GOT3 (cell line): ENCODE data around the gene PIM1.

Source experiments
- DNase-seq: peaks from one replicate; lab custom pipeline; 2025; ENCODE audit warnings: mixed read lengths; lab: John Stamatoyannopoulos, UW

Gene PIM1

DNA sequence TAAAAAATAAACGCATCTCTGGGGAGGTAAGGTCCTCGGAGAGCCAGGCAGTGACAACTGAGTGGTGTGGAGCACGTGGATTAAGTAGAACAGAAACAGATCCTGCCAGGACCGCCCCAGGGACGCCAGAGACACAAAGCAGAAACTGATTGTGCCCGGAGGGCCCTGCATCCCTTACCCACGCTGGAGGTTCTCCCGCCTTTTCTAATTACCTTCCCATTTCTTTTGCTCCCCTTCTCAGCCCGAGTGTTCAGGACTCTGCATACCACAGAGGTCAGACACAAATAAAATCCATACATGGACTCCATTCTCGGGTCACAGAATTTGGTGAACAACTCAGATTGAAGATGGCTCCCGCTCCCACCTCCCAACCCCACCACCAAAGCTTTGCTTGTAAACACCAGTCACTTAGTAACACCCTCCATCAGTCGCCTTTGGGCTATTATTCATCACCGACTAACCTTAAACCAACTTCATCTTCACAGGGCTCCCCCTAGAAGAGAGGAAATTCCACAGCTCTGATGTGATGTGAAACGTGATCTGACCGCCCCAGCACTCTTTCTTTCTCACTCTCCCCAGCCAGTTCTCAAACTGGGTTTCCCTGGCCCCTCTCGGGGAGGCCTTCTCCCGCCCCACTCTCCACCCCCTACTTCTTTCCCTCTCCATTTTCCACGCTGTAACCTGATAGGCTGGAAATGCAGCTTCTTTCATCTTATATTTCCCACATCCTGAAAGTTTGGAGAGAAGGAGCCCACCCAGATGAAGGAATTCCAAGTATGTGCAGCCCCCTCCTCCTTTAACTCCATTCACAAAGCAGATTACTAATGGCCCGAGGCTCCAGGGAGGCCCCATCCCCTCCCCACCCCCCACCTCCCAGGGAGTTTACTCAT lies 32.5 kb upstream of the PIM1 start:
- no peak for DNase-seq

DNA sequence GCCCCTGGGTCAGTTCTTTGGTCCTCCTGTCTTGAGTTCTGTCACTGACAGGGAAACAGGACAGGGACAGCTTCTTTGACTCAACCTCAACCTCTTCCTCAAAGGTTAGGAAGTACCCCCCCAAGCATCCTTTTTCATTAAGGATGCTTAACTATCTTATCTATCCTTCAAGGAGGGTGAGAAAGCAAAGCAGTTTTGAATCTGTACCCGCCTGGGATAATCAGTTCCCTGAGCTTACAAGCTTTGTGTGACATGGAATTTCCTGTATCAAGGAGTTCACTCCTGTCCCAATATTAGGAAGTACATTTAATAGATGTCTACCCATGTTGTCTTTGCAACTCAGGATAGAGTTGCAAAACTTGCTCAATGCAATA lies 31.1 kb upstream of the PIM1 start:
- DNase-seq, result no peak

DNA sequence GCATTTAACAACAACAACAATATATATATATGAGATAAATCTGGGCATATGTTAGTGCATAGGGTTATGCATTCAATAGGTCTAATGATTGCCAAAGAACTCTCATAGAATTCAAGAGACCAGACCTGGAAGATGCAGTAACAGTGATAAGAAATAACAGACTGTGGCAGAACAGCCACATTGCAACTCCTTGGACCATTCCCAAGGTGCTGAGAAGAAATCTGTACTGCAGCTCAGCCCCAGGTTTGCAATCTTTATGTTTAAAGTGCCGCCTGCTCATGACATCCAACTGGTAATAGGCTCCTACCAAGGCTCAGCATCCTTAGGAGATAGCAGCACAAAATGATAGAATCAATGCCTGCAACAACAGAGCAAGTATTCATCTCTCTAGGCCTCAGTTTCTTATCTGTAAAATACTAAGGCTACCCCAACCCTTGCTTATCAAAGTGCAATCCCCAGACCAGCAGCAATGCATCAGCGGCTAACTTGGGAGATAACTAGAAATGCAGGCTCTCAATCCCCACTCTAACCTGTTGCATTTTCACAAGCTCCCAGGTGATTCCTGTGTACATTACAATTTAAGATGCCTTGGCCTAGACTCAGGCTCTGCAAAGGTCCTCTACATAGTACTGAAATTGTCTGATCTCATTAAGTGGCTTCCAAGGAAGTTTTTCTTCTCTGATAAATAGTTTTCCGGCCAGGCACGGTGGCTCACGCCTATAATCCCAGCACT lies 30.6 kb upstream of the PIM1 start:
- DNase-seq, result no peak

DNA sequence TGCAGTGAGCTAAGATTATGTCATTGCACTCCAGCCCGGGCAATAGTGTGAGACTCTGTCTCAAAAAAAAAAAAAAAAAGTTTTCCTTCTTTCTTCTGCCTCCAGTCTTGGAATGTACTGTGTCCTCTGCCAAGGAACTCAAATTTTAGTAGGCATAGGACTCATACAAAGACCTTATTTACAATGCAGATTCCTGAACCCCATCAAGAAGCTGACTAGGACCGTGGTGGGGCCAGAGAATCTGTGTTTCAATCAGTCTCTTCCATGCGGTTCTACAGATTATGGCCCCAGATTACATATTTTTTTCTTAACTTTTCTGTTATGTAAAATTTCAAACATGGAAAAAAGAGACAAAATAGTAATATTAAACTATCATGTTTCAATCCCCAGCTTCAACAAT lies 29.8 kb upstream of the PIM1 start:
- DNase-seq, result no peak

DNA sequence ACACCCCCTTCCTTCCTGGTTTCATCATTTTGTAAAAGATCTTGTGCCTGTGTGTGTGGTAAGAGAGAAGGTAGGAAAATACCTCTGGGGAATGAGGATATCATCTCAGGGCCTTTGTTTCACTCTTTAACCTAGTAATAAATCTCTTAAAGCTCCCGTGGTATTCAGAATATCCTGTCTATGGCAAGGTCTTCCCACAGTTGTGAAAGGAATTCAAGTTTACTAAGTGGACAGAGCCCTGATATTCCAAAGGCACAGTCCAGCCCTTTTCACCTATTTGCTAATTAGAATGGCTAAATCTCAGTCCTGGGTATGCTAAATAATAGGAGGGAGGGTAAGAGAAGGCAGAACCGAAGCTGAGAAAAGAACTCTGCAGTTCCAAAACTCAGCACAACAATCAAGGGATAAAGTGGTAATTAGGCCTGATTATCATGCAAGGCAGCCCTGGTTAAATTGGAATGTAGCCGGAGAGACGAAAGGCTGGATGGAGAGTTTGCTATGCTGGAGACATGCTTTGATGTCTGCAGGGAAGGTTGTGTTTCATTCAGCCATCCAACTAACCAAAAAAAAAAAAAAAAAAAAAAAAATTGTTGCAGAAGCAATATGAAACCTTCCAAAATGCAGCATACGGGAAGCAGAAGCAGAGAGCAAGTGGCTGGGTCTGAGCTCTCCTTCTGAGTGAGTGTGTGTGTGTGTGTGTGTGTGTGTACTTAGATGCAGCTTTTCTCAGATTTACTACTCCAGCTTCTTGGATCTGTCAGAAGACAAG lies 28.5 kb upstream of the PIM1 start:
- no peak for DNase-seq

DNA sequence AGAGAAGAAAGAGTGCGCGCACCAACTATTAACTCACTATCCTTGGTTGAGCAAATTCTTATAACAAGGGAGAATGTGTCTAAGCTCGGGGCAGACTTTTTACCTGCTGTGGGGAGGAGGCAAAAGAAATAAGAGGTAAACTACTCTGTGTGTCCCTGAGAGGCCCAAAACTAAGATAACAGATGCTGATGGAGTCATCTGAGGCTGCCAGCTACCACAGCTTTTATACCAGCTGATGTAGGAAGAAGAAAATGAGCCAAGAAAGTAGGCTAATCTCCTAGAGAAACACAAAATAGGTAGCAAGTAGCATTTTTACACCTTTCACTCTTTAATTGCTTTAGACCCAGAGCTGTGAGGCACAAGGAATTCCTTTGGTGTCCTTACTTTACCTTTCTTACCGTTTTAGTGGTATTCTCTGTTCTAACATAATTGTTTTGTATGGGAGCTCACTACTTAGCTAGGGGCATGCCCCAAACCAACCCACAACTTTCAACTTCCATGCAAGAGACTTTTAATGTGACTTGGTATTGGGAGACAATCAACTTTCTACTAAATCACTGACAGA lies 27.8 kb upstream of the PIM1 start:
- DNase-seq, result no peak

DNA sequence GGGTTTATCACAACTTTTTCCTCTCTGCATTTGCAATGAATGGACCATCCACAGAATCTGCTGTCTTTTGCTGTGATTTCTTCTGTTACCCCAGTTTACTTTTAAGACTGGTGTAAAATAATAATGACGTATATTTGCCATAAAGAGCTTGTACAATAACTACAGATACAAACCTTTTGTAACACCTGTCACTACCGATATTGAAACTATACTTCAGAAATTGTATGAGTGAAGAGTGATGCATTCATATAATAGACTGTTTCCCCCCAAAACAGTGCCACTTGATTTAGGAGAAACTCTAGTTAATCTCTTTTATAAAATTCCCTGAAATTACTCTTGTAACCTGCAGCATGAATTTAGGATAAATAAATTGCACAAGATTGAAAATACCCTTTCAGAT lies 26.4 kb upstream of the PIM1 start:
- no peak for DNase-seq

DNA sequence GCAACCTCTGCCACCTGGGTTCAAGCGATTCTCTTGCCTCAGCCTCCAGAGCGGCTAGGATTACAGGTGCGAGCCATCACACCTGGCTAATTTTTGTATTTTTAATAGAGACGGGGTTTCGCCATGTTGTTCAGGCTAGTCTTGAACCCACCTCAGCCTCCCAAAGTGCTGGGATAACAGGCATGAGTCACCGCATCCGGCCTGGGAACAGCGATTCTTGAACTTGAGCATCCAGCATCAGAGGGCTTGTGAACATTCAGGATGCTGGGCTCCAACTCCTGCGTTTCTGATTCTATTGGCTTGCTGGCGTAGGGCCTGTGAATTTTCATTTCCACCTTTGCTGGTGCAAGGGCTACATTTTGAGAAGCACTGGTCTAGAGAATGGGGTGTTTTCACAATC lies 24.5 kb upstream of the PIM1 start:
- no peak for DNase-seq

DNA sequence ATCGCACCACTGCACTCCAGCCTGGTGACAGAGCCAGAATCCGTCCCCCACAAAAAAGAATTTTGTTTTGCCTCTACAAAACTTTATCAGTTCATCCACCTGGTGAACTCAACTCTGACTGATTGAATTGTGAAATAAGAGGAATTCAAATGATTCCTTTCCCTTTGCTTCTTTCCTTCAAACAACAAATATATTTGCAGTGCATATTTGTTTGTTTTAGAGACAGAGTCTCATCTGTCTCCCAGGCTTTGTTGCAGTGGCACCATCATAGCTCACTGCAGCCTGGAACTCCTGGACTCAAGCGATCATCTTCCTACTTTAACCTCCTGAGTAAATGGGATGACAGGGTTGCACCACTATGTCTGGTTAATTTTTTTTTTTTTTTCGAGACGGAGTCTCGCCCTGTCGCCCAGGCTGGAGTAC lies 23.2 kb upstream of the PIM1 start:
- no peak for DNase-seq

DNA sequence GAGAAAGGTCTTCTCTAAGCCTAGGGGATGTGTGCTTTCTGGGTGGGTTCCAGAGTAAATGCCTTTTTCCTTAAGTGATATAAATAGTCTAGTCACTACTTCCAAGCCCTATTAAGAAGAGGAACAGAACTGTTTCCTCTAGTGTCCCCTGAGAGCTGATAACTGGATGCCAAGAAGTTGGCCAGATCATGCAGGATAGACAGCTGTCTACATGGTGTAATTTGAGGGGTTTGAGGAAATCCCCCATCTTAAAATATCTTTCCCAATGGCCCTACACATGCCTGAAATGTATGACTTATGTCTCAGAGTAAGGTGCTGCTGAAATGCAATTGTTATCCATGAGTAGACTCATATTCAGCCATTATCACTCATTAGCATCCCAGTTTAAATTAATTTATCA lies 20.2 kb upstream of the PIM1 start:
- no peak for DNase-seq

DNA sequence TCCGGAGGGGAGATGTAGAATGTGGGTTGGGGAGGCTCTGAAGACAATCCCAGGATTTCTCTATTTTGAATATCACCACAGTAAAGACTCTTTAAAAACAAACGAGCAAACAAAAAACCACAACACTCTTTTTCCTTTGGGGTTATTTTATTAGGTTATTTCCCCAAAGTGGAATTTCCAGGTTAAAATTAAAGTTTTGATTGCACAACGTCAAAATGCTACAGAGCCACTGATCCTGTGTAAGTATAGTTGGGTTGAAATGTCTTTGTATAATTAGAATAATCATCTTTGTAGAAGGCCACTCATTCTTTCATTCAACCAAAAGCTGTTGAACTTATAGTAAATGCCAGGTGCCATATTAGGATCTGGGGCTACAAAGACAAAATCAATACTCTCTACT lies 19.6 kb upstream of the PIM1 start:
- DNase-seq, result no peak

DNA sequence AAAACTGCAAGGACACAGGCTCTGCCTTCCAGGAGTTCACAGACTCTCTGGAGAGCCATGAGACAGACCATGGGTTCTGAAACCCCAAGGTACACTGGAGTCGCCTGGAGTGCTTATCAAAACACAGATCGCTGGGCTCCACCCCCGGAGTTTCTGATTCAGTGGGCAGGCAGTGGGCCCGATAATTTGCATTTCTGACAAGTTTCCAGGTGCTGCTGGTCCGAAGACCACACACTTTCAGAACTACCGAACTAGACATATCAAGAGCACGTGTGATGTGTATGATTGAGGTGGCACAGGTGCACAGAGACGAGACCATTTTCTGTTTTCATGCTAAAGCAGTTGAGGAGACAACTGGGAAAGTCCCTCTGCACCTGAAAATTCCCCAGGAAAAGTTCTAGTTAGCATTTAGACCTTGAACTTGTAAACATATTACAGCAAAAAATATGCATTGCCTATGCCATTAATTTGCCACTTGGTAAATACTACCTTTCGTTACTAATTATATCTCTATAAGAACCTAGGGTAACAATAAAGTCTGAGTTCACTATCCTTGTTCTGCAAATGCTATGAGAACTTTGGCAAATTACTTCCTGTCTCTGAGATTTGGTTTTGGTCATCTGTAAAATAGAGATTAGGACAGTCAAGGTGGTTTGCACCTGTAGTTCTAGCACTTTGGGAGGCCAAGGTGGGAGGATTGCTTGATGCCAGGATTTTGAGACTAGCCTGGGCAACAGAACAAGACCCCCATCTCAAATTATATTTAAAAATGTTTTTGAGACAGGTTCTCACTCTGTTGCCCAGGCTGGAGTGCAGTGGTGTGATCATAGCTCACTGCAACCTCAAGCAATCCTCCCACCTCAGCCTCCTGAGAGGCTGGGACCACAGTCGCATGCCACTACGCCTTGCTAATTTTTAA lies 14.3 kb upstream of the PIM1 start:
- no peak for DNase-seq

DNA sequence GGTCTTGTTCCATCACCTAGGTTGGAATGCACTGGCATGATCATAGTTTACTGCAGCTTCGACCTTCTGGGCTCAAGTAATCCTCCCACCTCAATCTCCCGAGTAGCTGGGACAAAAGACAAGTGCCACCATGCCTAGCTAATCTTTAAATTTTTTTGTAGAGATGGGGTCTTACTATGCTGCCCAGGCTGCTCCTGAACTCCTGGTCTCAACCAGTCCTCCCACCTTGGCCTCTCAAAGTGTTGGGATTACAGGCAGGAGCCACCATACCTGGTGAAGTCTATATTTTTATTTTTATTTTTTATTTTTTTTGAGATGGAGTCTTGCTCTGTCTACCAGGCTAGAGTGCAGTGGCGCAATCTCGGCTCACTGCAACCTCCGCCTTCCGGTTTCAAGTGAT lies 11.4 kb upstream of the PIM1 start:
- no peak for DNase-seq

DNA sequence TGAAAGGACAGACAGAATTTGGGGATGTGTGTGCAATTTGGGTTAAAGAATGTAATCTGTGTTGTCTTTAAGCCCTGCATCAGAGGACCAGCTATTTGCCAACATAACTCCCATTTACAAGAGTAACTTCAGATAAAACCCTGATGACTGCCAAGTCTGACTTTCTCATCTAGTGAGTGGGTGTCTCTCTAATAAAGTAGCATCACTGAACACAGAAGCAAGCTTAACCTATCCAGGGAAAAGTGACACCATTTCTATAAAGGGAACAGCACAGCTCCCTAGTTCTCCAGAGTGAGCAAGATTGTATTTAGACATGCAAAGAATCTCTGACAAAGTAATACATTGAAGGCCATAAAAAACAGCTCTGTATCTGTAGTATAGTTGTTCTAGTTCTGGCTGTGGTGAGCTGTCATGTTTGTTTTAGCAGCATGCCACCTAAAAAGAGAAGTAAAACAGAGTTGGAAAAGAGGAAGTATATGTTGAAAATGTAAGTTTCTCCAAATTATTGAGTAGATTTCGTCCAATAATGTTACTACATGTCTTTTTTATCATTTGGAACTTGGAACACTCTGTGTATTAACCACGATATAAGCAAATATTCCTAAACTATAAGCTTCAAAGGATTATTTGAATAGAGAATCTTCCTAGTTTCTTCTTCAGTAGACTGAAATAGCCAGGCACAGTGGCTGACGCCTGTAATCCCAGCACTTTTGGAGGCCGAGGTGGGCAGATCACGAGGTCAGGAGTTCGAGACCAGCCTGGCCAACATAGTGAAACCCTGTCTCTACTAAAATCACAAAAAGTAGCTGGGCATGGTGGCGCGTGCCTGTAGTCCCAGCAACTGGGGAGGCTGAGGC lies 8.8 kb upstream of the PIM1 start:
- no peak for DNase-seq

DNA sequence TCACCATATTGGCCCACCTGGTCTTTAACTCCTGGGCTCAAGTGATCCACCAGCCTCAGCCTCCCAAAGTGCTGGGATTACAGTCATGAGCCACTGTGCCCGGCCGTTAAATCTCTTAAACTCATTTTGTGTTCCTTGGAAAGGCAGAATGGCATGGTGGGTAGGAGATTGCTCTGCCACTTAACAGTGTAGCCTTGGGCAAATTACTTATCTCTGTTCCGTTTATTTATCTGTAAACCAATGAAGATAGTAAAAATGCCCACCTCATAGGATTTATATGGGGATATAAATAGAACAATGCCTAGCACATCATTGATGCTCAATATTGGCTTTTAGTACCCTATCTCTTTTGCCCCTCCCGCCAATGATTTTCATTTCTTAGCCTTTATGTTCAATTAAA lies 7.2 kb upstream of the PIM1 start:
- no peak for DNase-seq

DNA sequence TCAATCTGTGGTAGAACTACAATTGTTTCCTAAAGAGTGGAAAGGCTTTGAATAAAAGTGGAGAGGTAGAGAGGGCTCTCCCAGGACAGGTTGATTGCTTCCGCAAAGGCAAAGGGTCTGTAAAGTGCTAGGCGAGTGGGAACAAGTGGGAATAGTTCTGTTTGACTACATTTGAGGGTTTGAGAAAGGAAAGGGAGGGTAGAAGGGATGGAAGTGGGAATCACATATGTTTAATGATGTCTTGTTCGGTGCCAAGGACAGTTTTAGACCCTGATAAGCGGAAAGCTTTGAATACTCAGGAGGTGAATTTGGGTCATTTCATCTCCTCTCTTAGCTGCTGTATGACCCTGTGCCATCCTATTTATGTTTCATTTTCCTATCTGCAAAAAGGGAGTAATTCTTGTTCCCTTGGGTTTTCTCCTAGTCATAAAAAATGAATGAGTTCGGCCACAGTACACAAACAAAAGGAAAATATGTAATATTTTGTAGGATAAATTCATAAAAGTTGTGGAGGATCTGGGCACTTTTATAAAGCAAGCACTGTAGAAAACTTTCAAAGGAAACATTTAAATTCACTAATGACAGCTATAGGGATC lies 1.7 kb upstream of the PIM1 start:
- no peak for DNase-seq

DNA sequence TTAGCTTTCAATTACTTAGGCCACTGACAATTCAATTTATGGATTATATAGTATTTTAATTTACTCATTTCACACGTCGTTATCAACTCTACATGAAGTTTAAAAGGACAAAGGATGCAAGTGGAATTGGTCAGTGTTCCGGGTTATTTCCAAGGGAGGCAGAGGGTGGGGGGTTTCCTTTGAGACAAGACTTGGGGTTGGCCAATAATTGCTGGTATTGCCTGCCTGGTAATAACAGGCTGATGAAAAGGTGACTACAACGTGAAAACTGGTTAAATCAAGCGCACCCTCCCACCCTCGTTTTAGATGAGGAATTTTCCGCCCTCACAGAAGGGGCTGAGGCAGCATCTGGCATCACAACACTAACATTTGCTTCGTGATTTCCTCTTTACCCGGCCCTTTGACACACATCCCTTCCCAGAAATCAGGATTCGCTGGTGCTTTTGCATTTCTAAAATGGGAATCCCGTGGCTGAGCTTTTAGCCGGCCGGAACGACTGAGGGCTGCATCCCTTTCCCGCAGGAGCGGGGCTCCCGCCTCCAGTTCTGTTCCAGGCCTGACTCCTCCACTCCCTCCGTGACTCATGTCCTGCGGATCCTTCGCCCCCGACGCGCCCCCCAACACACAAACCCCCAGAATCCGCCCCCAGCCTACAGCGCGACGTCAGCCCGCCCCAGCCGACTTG lies 999 bp upstream of the PIM1 start:
- DNase-seq, result no peak

DNA sequence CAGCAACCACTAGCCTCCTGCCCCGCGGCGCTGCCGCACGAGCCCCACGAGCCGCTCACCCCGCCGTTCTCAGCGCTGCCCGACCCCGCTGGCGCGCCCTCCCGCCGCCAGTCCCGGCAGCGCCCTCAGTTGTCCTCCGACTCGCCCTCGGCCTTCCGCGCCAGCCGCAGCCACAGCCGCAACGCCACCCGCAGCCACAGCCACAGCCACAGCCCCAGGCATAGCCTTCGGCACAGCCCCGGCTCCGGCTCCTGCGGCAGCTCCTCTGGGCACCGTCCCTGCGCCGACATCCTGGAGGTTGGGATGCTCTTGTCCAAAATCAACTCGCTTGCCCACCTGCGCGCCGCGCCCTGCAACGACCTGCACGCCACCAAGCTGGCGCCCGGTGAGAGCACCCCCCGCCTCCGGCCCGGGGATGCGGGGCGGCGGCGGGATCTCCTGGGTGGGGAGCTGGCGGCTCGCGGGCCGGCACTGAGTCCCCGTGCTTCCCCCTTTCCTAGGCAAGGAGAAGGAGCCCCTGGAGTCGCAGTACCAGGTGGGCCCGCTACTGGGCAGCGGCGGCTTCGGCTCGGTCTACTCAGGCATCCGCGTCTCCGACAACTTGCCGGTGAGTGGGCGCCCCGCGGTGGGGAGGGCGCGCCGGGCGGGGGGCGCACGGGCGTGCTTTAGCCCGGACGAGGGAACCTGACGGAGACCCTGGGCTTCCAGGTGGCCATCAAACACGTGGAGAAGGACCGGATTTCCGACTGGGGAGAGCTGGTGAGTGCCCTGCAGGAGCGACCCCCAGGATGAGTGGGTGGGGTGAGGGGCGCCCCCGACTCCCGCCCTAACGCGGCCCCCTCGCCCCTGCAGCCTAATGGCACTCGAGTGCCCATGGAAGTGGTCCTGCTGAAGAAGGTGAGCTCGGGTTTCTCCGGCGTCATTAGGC lies 585 bp downstream of the PIM1 start:
- DNase-seq, result no peak
